ENCODE data around the gene DOHH. TPM values are rescaled to one million over a fixed set of nuclear protein-coding genes. Genes with fewer than 3 reads are reported as not detected.

DOHH gene
- total RNA-seq, 1 experiment from 2014 or later: 0.89 TPM

DNA sequence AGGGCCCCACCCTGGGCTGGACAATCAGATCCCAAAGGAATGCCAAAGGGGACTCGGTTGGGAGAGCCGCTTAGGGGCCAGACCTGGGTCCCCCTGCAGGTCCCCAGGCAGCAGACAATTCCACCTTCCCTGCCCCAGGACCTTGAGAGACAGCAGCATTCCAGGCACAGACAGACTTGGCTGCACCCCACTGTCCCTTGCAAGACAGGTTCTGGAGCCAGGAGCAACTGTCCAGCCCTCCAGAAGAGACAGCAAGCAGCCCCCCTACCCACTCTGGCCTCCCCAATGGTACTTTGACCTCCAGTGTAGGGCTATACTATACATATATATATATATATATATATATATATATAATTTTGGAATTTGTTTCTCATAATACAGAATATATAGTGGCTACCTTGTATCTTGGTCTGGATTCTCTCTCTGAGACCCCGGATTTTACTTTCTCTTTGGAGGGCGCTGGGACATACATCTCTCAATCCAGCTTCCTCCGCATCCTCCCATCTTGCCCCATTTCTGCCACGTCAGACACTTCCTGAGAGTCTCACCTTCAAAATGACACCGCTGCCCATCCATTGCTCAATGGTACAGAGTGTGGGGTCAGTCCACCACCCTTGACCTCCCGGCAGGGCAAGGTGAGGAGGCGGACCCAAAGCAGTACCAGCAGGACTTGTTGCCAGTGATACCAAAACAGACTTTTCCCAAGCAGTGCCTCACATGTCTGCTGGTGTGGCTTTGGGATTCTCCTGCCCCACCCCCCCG is 32.9 kb downstream of the DOHH start:
- Histone ChIP-seq H3K79me2 (ENCODE audit: low read length) (no peaks in the 10 kb centered on the region), H3K4me1 (ENCODE audit: low read length) (peaks cover 19% of the 10 kb centered on the region)
- DNase-seq: no peak

GRCh38 chr19:3466635-3467034 is 33.8 kb downstream of the DOHH start:
- no peaks in the 10 kb centered on the region for H3K36me3 ChIP-seq (ENCODE audit: insufficient read depth, low read length)
- H2AFZ ChIP-seq (ENCODE audit: low read length): no peak overlapping the region
- H3K9me2 ChIP-seq (replicated peaks; ENCODE audit: insufficient read depth, low read length): no peaks in the 10 kb centered on the region
- 0 out of 2 replicates have a peak, but pooled peaks cover 2% of the 10 kb centered on the region for H3K9me3 ChIP-seq (ENCODE audit: low read length)
- no peak overlapping the region for H3K27ac ChIP-seq (ENCODE audit: low read length)
- peaks cover 19% of the 10 kb centered on the region for H3K4me1 ChIP-seq (ENCODE audit: low read length)
- H4K20me1 ChIP-seq (ENCODE audit: insufficient read depth, low read depth, low read length): no peaks in the 10 kb centered on the region
- H3K4me2 ChIP-seq (ENCODE audit: low read depth, low read length, poor library complexity, severe bottlenecking): no peak overlapping the region
- H3K9ac ChIP-seq (ENCODE audit: low read length): no peak overlapping the region
- DNase-seq: no peak
- no peak overlapping the region for H3K4me3 ChIP-seq (ENCODE audit: low read length)
- no peaks in the 10 kb centered on the region for H3K27me3 ChIP-seq (ENCODE audit: low read length)
- H3K79me2 ChIP-seq (ENCODE audit: low read length): no peaks in the 10 kb centered on the region

More for the DNA sequence above, 32.9 kb downstream of the DOHH start:
- 0 out of 2 replicates have a peak, but pooled peaks cover 2% of the 10 kb centered on the region for H3K9me3 ChIP-seq (ENCODE audit: low read length)
- no peak overlapping the region for H3K9ac ChIP-seq (ENCODE audit: low read length)
- no peak overlapping the region for H3K4me2 ChIP-seq (ENCODE audit: low read depth, low read length, poor library complexity, severe bottlenecking)
- H3K27me3 ChIP-seq (ENCODE audit: low read length): no peaks in the 10 kb centered on the region
- no peaks in the 10 kb centered on the region for H4K20me1 ChIP-seq (ENCODE audit: insufficient read depth, low read depth, low read length)
- H3K9me2 ChIP-seq (replicated peaks; ENCODE audit: insufficient read depth, low read length): no peaks in the 10 kb centered on the region
- no peak overlapping the region for H3K27ac ChIP-seq (ENCODE audit: low read length)
- H3K36me3 ChIP-seq (ENCODE audit: insufficient read depth, low read length): no peaks in the 10 kb centered on the region
- no peak overlapping the region for H2AFZ ChIP-seq (ENCODE audit: low read length)
- no peak overlapping the region for H3K4me3 ChIP-seq (ENCODE audit: low read length)

DNA sequence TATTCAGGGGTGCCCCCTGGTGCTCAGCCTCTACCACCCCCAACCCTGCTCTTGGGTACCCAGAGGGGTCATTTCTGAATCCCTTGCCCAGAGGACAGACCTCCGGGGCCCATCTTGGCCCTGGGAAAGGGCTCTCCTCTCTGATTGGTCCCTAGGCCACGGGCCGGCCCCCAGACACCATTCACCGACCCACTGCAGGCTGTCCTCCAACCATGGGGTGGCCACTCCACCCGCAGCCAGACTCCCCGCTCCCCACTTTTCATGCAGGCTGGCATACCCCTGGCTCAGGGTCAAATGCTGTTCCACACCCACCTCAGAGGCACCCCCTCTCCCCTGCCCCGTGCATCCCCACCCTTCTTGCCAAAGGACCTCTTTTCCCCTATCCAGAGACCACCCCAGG is 34.9 kb downstream of the DOHH start:
- no peak overlapping the region for H3K4me3 ChIP-seq (ENCODE audit: low read length)
- H3K27ac ChIP-seq (ENCODE audit: low read length): no peak overlapping the region
- H3K9me3 ChIP-seq (ENCODE audit: low read length): 0 out of 2 replicates have a peak, but pooled peaks cover 2% of the 10 kb centered on the region
- no peaks in the 10 kb centered on the region for H3K79me2 ChIP-seq (ENCODE audit: low read length)
- no peak overlapping the region for H3K4me2 ChIP-seq (ENCODE audit: low read depth, low read length, poor library complexity, severe bottlenecking)
- H3K9ac ChIP-seq (ENCODE audit: low read length): no peak overlapping the region
- H3K27me3 ChIP-seq (ENCODE audit: low read length): no peaks in the 10 kb centered on the region
- H3K9me2 ChIP-seq (replicated peaks; ENCODE audit: insufficient read depth, low read length): no peaks in the 10 kb centered on the region
- no peak overlapping the region for H2AFZ ChIP-seq (ENCODE audit: low read length)
- H3K4me1 ChIP-seq (ENCODE audit: low read length): peaks cover 14% of the 10 kb centered on the region
- no peaks in the 10 kb centered on the region for H3K36me3 ChIP-seq (ENCODE audit: insufficient read depth, low read length)
- H4K20me1 ChIP-seq (ENCODE audit: insufficient read depth, low read depth, low read length): no peaks in the 10 kb centered on the region
- DNase-seq: no peak

DNA sequence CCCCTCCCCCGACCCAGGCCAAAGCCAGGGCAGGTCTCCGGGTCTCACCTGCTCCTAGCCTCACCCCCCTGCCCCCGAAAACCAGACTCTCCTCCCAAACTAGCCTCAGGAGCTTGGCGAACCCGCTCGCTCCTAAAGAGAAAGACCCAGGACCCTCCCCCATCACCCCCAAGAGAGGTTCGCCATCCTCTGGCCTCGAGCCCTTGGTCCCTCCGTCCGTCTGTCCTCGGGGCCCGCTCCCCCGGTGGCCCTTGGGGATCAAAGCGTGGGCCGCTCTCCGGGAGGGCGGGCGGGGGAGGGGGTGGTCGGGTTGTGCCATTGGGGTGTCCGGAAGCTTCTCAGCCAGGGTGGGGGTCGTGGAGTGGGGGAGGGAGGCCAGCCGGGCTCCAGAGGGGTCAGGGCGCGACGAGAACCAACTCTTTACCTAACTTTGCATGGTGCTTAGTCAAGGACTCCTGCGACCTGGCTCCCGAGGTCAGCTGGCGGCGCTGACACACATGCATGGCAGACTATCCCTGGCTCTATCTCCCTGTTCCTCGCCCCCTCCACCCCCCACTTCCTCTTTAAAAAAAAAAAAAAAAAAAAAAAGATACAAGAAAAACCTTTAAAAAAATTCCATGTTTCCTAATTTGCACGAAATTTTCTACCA is 35.8 kb downstream of the DOHH start:
- Histone ChIP-seq H3K9me2 (replicated peaks; ENCODE audit: insufficient read depth, low read length) (no peaks in the 10 kb centered on the region), H3K4me3 (ENCODE audit: low read length) (no peak overlapping the region), H3K27ac (ENCODE audit: low read length) (no peak overlapping the region), H3K27me3 (ENCODE audit: low read length) (no peaks in the 10 kb centered on the region), H3K9ac (ENCODE audit: low read length) (no peak overlapping the region), H2AFZ (ENCODE audit: low read length) (no peak overlapping the region), H4K20me1 (ENCODE audit: insufficient read depth, low read depth, low read length) (no peaks in the 10 kb centered on the region), H3K9me3 (ENCODE audit: low read length) (0 out of 2 replicates have a peak, but pooled peaks cover 2% of the 10 kb centered on the region), H3K79me2 (ENCODE audit: low read length) (no peaks in the 10 kb centered on the region), H3K36me3 (ENCODE audit: insufficient read depth, low read length) (no peaks in the 10 kb centered on the region), H3K4me2 (ENCODE audit: low read depth, low read length, poor library complexity, severe bottlenecking) (no peak overlapping the region), H3K4me1 (ENCODE audit: low read length) (peaks cover 5% of the 10 kb centered on the region)
- DNase-seq: no peak

GRCh38 chr19:3463714-3464586 is 36.5 kb downstream of the DOHH start:
- 0 out of 2 replicates have a peak, but pooled peaks cover 2% of the 10 kb centered on the region for H3K9me3 ChIP-seq (ENCODE audit: low read length)
- no peaks in the 10 kb centered on the region for H3K27me3 ChIP-seq (ENCODE audit: low read length)
- H2AFZ ChIP-seq (ENCODE audit: low read length): no peak overlapping the region
- no peaks in the 10 kb centered on the region for H4K20me1 ChIP-seq (ENCODE audit: insufficient read depth, low read depth, low read length)
- no peaks in the 10 kb centered on the region for H3K4me1 ChIP-seq (ENCODE audit: low read length)
- H3K36me3 ChIP-seq (ENCODE audit: insufficient read depth, low read length): no peaks in the 10 kb centered on the region
- DNase-seq: no peak
- H3K9me2 ChIP-seq (replicated peaks; ENCODE audit: insufficient read depth, low read length): no peaks in the 10 kb centered on the region
- H3K4me3 ChIP-seq (ENCODE audit: low read length): no peak overlapping the region
- H3K4me2 ChIP-seq (ENCODE audit: low read depth, low read length, poor library complexity, severe bottlenecking): no peak overlapping the region
- H3K79me2 ChIP-seq (ENCODE audit: low read length): no peaks in the 10 kb centered on the region
- no peak overlapping the region for H3K9ac ChIP-seq (ENCODE audit: low read length)
- no peak overlapping the region for H3K27ac ChIP-seq (ENCODE audit: low read length)

DNA sequence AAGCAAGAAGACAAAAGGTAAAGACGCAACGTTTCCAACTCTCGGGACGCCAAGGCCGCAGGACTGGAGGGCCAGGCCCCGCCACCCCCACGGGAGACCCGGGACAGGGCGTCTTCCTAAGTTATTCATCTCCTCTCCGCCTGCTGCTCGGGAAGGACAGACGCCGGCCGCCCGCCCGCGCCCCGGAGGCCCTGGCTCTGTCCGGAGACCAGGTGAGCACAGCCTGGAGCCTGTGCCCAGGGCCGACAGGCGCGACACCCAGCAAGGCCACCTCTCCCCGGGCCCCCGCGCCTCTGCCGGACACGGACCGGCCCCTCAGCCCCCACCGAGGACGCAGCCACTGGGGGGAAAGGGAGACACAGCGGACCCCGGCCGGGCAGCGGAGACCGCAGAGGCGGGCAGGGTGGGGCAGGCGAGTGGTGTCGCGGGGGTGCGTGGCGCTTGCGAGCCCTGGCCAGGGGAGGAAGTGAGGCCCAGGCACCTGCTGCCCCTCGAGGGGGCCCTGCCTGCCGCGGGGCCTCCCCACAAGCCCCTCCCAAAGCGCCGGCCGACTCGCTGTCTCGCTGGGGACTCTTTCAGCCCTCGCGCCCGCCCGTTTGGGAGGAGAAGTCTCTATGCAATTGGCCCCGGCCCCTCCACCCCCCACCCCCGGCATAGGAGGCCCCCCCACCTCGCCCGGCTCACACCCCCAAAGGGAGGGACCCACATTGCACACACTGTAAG is 37.3 kb downstream of the DOHH start:
- no peak overlapping the region for H3K9ac ChIP-seq (ENCODE audit: low read length)
- H3K4me2 ChIP-seq (ENCODE audit: low read depth, low read length, poor library complexity, severe bottlenecking): no peak overlapping the region
- peaks cover under 1% of the 10 kb centered on the region; the same call in 1 of the 2 replicates for H3K4me1 ChIP-seq (ENCODE audit: low read length)
- no peak overlapping the region for H3K4me3 ChIP-seq (ENCODE audit: low read length)
- H3K36me3 ChIP-seq (ENCODE audit: insufficient read depth, low read length): no peaks in the 10 kb centered on the region
- H3K27ac ChIP-seq (ENCODE audit: low read length): no peak overlapping the region
- no peaks in the 10 kb centered on the region for H3K79me2 ChIP-seq (ENCODE audit: low read length)
- no peak overlapping the region for H2AFZ ChIP-seq (ENCODE audit: low read length)
- H4K20me1 ChIP-seq (ENCODE audit: insufficient read depth, low read depth, low read length): no peaks in the 10 kb centered on the region
- H3K9me3 ChIP-seq (ENCODE audit: low read length): 0 out of 2 replicates have a peak, but pooled peaks cover 2% of the 10 kb centered on the region
- DNase-seq: no peak
- no peaks in the 10 kb centered on the region for H3K27me3 ChIP-seq (ENCODE audit: low read length)
- no peaks in the 10 kb centered on the region for H3K9me2 ChIP-seq (replicated peaks; ENCODE audit: insufficient read depth, low read length)

DNA sequence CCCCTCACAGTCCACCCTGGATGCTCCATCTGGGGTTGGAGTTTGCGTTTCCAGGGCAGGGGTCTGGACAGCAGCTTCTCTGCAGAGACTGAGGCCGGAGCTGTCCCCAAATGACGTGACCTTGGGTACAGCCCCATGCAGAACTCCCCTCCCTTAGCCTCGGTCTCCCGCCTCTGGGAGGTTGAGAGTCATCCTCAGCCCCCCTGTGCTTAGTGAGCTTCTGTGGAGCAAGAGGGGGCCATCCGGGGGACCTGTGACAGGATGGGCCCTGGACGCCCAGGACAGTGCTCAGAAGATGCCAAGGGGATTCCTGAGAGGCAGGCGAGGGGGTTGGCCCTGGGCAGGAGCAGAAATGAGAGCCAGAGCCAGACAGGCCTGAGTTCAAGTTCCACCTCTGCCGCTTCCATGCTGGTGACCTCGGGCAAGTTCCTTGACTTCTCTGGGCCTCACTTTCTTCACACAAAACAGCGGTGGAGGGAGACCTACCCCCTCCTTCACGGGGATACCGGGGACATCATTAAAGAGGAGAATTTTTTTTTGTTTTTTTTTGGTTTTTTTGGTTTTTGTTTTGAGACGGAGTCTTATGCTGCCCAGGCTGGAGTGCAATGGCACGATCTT is 40.4 kb downstream of the DOHH start:
- no peak overlapping the region for H3K4me3 ChIP-seq (ENCODE audit: low read length)
- no peaks in the 10 kb centered on the region for H4K20me1 ChIP-seq (ENCODE audit: insufficient read depth, low read depth, low read length)
- H3K9ac ChIP-seq (ENCODE audit: low read length): no peak overlapping the region

More for the DNA sequence above, 40.4 kb downstream of the DOHH start:
- Histone ChIP-seq H3K27ac (ENCODE audit: low read length) (no peak overlapping the region), H2AFZ (ENCODE audit: low read length) (no peak overlapping the region), H3K9me3 (ENCODE audit: low read length) (no peaks in the 10 kb centered on the region), H3K9me2 (replicated peaks; ENCODE audit: insufficient read depth, low read length) (no peaks in the 10 kb centered on the region), H3K27me3 (ENCODE audit: low read length) (no peaks in the 10 kb centered on the region), H3K79me2 (ENCODE audit: low read length) (no peaks in the 10 kb centered on the region), H3K4me1 (ENCODE audit: low read length) (peaks cover 15% of the 10 kb centered on the region), H3K36me3 (ENCODE audit: insufficient read depth, low read length) (no peaks in the 10 kb centered on the region), H3K4me2 (ENCODE audit: low read depth, low read length, poor library complexity, severe bottlenecking) (no peak overlapping the region)
- DNase-seq: no peak
